Aorta (tissue), 5 donors: ENCODE data around the gene TELO2. TPM values are rescaled to one million over a fixed set of nuclear protein-coding genes. Genes with fewer than 3 reads are reported as not detected.

Source experiments
- ATAC-seq: fragments of 200-7000 bp; cut with Tn5 transposase; one replicate; pipeline ENCODE4 v1.9.1; 2022; ENCODE audit warnings: moderate library complexity; ENCODE audit not compliant: low FRiP score
- DNase-seq, 2 donors: peaks; one replicate each; pipeline ENCODE4 v3.0.0-alpha.2; 2020
- H3K27ac ChIP-seq, 2 donors: one replicate each; pipeline ENCODE4 v1.5.1; 2013; ENCODE audit warnings: low read length in 2 of 2, mild to moderate bottlenecking in 2 of 2, moderate library complexity in 2 of 2, control low read depth in 1 of 2, inconsistent platforms in 1 of 2, low read depth in 1 of 2
- H3K27me3 ChIP-seq, 2 donors: one replicate each; pipeline ENCODE4 v1.6.1; 2013; ENCODE audit warnings: control low read depth in 1 of 2, low read length in 1 of 2, mild to moderate bottlenecking in 1 of 2, moderate library complexity in 1 of 2; ENCODE audit not compliant: insufficient read depth in 2 of 2, control insufficient read depth in 1 of 2
- H3K36me3 ChIP-seq, 2 donors: one replicate each; pipeline ENCODE4 v1.6.1; 2013; ENCODE audit warnings: control low read depth in 1 of 2, low read length in 1 of 2, mild to moderate bottlenecking in 1 of 2; ENCODE audit not compliant: insufficient read depth in 2 of 2, control insufficient read depth in 1 of 2
- H3K4me1 ChIP-seq, 2 donors: one replicate each; pipeline ENCODE4 v1.6.1; 2013; ENCODE audit warnings: low read length in 2 of 2, control low read depth in 1 of 2, mild to moderate bottlenecking in 1 of 2, moderate library complexity in 1 of 2; ENCODE audit not compliant: insufficient read depth in 2 of 2, control insufficient read depth in 1 of 2
- H3K4me3 ChIP-seq, 2 donors: one replicate each; pipeline ENCODE4 v1.5.1; 2013; ENCODE audit warnings: low read length in 2 of 2, control low read depth in 1 of 2, mild to moderate bottlenecking in 1 of 2
- H3K9me3 ChIP-seq: one replicate; pipeline ENCODE4 v1.6.1; 2013; ENCODE audit warnings: mild to moderate bottlenecking, low read length; ENCODE audit not compliant: control insufficient read depth
- WGBS, 2 donors: extraction: QIAGEN DNeasy Blood & Tissue Kit; methylation state at CpG; one replicate each; pipeline ENCODE4 v1.1.7; 2013; 5-methylcytosine and 5-hydroxymethylcytosine counted together
- intact Hi-C, 2 donors: fragments of 100-400 bp; cut with DNase I; formaldehyde crosslinking; loops; one replicate each; pipeline versions ENCODE4 v1.14.2 to v1.15.0; 2022
- polyA plus RNA-seq, 2 donors: library from polyadenylated mRNA; stranded (reverse); fragments of 200-250 nt; gene quantifications; one replicate each; pipeline ENCODE4 v1.2.3, GENCODE V29; 2013
- total RNA-seq, 2 donors: library from RNA; stranded (reverse); fragmentation: NEBNext Ultra II Directional; extraction: Animal tissue kit (Norgen Biotek cat#: 25700); gene quantifications; one replicate each; pipeline ENCODE4 v1.2.1, GENCODE V29; 2021
- donor health status: healthy with polysubstance abuse.
- donor health status: Bipolar disorder and iron deficiency.
- donor health status: DM: no; HTN: no; CAD: no.
- donor health status: DM: no; HTN: no; CAD: no.
- donor health status: DM: yes; HTN: yes; CAD: no.

The TELO2 gene
- total and polyA plus RNA-seq, 4 donors: 8.8 to 52.7 (median 26.9) TPM

GRCh38 chr16:1512774-1513173 is 19.6 kb downstream of the TELO2 start:
- no peaks in the 10 kb centered on the region for H3K36me3 ChIP-seq
- no peaks in the 10 kb centered on the region for H3K4me1 ChIP-seq
- intact Hi-C loops: loop anchor here in 1 of 2 donors (5.0 kb wide), 1 partner anchor 35 kb away; no protein-coding TSS in a partner anchor
- DNase-seq (no peak), ATAC-seq (no peak)
- no peak overlapping the region for H3K4me3 ChIP-seq
- no peak overlapping the region for H3K27ac ChIP-seq
- no peaks in the 10 kb centered on the region for H3K27me3 ChIP-seq
- 86 to 94% methylated on average over 15 of the region's 15 CpGs for WGBS, 2 donors
- H3K9me3 ChIP-seq: no peaks in the 10 kb centered on the region

GRCh38 chr16:1514507-1514906 is 21.3 kb downstream of the TELO2 start:
- intact Hi-C loops: loop anchor here in 1 of 2 donors (5.0 kb wide), 1 partner anchor 33 kb away; no protein-coding TSS in a partner anchor
- Histone ChIP-seq H3K36me3 (no peaks in the 10 kb centered on the region), H3K4me3 (no peak overlapping the region), H3K9me3 (no peaks in the 10 kb centered on the region), H3K27me3 (no peaks in the 10 kb centered on the region), H3K4me1 (no peaks in the 10 kb centered on the region), H3K27ac (no peak overlapping the region)
- DNase-seq: no peak
- 83 to 100% methylated on average over 3 of the region's 3 CpGs for WGBS, 2 donors
- no peak for ATAC-seq

- Histone ChIP-seq H3K36me3 (no peaks in the 10 kb centered on the region), H3K4me1 (no peaks in the 10 kb centered on the region), H3K27ac (no peak overlapping the region), H3K9me3 (no peaks in the 10 kb centered on the region), H3K4me3 (no peak overlapping the region), H3K27me3 (no peaks in the 10 kb centered on the region)
- intact Hi-C loops: no loop called here
- DNase-seq (no peak), ATAC-seq (no peak)
- WGBS, 2 donors: 87 to 92% methylated on average over 16 of the region's 16 CpGs
Measured at GRCh38 chr16:1518626-1519135, 25.5 kb downstream of the TELO2 start.

GRCh38 chr16:1519831-1520230 is 26.7 kb downstream of the TELO2 start:
- no peaks in the 10 kb centered on the region for H3K4me1 ChIP-seq
- no peaks in the 10 kb centered on the region for H3K9me3 ChIP-seq
- no peaks in the 10 kb centered on the region for H3K27me3 ChIP-seq
- 92 to 93% methylated on average over 17 of the region's 17 CpGs for WGBS, 2 donors
- DNase-seq (no peak), ATAC-seq (no peak)
- intact Hi-C loops: no loop called here
- H3K36me3 ChIP-seq: no peaks in the 10 kb centered on the region
- no peak overlapping the region for H3K27ac ChIP-seq
- H3K4me3 ChIP-seq: no peak overlapping the region

GRCh38 chr16:1520461-1520860 is 27.3 kb downstream of the TELO2 start:
- WGBS, 2 donors: 94 to 95% methylated on average over 19 of the region's 19 CpGs
- intact Hi-C loops: no loop called here
- no peaks in the 10 kb centered on the region for H3K36me3 ChIP-seq
- H3K27ac ChIP-seq: no peak overlapping the region
- ATAC-seq: no peak
- H3K4me3 ChIP-seq: no peak overlapping the region
- H3K4me1 ChIP-seq: no peaks in the 10 kb centered on the region
- no peaks in the 10 kb centered on the region for H3K27me3 ChIP-seq
- no peaks in the 10 kb centered on the region for H3K9me3 ChIP-seq
- no peak for DNase-seq

- Histone ChIP-seq H3K4me1 (no peaks in the 10 kb centered on the region), H3K36me3 (no peaks in the 10 kb centered on the region), H3K27me3 (no peaks in the 10 kb centered on the region), H3K27ac (no peak overlapping the region), H3K9me3 (no peaks in the 10 kb centered on the region), H3K4me3 (no peak overlapping the region)
- 91 to 92% methylated on average over 29 to 30 of the region's 30 CpGs for WGBS, 2 donors
- ATAC-seq (no peak), DNase-seq (no peak)
- intact Hi-C loops: no loop called here
Measured at GRCh38 chr16:1523581-1524245, 30.6 kb downstream of the TELO2 start.

- Histone ChIP-seq H3K4me3 (no peak overlapping the region), H3K36me3 (no peaks in the 10 kb centered on the region), H3K27ac (no peak overlapping the region), H3K27me3 (no peaks in the 10 kb centered on the region), H3K9me3 (no peaks in the 10 kb centered on the region), H3K4me1 (no peaks in the 10 kb centered on the region)
- 93 to 97% methylated on average over 25 to 26 of the region's 26 CpGs for WGBS, 2 donors
- DNase-seq (no peak), ATAC-seq (no peak)
- intact Hi-C loops: no loop called here
Measured at GRCh38 chr16:1524366-1524765, 31.2 kb downstream of the TELO2 start.

GRCh38 chr16:1525871-1526607 is 32.9 kb downstream of the TELO2 start:
- no peak overlapping the region for H3K4me3 ChIP-seq
- H3K9me3 ChIP-seq: no peaks in the 10 kb centered on the region
- DNase-seq (no peak), ATAC-seq (no peak)
- H3K36me3 ChIP-seq: no peaks in the 10 kb centered on the region
- no peak overlapping the region for H3K27ac ChIP-seq
- intact Hi-C loops: no loop called here
- H3K4me1 ChIP-seq: no peaks in the 10 kb centered on the region
- 93 to 95% methylated on average over 37 to 44 of the region's 44 CpGs for WGBS, 2 donors
- no peaks in the 10 kb centered on the region for H3K27me3 ChIP-seq
